ENCODE measurements around the gene NES.

Gene NES

DNA sequence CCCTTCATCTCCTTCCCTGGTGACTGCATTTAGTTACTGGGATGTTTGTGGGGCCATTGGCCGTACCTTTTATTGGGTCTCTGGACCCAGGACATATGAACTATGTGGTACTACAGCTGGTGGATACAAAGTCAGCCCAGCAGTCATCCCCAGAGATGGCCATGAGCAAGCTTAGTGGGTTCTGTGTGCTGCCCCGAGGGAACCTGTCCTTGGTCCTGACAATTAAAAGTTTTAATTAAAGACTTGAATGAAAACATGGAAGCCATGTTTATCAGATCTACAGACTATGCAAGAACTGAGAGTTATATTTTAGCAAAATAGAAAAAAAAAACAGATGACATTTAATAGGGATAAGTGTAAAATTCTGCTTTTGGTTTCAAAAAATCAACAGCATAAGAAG lies 2.8 kb upstream of the NES start:
- no peak for DNase-seq (ENCODE audit: low spot score)

DNA sequence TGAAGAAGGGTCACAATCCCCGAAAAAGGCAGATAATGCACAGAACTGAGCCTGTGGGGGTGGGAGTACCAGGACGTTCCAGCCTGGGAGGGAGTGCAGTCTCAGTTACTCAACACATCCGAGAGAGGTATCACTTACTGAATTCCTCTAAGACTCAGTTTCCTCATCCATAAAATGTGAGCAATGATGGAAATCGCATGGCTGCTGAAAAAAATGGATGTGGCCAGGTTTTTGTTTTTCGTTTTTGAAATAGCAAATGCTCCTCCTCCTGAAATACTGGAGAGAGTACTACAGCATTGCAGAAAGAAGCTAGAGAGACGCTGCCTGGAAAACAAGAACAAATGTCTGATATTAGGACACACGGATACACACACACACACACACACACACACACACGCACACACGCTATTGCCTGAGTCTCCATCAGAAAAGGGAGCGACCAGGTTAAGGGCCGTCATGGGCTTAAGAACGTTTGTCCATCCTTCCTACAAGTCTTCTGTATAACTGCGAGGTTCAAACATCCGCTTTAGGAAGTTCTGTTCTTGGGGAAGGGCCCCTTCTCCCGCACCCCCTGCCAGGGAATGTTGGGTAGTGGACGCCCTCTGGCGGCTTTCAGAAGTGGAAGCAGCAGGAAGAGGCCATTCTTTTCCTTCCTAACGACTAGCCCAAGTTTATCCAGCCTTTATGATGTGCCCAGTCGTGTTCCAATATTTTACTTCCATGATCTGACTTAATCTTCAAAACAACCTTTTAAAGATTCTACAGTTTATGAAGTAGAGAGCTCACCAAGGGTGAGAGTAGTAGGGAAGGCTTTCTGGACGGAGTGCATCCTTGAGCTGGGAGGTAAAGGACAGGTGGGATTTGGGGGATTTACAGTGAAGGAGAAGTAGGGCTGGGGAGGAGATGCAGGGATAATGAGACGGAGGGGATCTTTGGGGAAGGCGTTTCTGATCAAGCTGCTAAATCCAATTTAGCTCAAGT lies 699 bp upstream of the NES start:
- DNase-seq (ENCODE audit: low spot score) = peak; percentile 82

DNA sequence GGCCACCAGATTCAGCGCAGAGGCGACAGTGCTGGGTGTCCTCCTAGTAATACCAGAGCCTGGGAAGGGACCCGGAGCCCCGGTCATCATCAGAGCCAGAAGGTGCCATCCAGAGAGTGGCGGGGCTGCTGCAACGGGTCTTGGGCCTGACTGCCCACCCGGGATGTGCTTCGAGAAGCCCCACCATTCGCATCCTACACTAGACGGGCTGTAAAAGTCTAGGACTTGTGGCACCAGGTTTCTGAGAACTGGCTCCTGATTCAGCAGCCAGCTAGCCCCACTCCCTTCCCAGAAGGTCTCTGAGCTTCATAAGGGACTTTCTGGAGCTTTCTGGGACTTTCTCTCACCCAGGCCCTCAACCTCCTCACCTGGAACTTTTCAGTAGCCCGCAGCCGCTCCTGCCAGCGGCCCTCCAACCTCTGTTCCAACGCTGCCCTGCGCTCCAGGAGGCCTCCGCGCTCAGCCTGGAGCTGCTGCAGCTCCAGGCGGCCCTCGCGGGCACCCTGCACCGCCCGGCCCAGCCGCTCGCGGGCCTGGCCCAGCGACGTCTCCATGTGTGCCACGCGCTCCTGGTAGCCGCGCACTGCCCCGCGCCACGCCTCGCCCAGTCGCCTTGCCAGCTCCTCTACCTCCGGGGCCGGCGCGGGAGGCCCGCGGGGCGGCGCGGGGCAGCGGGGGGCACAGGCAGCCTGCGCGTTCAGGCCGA lies 940 bp downstream of the NES start:
- DNase-seq (ENCODE audit: low spot score) = no peak

DNA sequence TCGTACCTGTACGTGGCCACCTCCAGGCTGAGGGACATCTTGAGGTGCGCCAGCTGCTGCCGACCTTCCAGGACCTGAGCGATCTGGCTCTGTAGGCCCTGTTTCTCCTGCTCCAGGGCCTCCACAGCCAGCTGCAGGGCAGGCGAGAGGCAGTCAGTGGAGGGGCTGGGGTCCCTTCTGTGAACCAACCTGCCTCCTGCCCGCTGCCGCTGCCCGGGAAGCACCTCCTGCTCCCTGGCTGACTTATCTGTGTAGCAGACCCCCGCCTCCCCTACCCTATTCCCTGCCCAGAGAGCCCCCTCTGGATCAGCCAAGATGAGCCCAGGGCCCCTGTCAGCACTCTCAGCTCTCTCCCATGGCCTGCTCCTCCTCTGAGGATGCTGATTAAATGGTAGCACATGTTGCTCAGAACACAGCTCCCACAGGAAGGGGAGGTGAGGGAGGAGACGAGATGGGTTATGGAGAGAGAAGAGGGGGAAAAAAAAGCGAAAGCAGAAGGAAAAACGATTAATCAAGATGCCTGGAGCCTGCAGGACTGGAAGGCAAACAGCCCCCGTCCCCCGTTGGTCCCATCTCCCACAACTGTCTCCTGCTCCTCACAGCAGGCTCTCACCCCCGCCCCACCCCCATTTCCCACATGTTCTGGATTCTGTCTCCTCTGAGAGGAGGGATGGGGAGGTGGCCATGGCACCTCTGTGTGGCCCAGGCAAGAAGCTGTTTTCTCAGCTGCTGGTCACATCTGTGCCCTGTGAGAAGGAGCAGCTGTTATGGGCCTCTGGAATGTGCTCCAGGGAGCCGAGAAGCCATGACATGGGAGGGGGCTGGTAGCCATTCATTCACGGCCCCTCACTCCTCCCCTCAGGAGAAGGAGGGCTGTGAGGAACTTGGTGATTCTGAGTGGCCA lies 1.7 kb downstream of the NES start:
- peak; percentile 73 for DNase-seq (ENCODE audit: low spot score)

DNA sequence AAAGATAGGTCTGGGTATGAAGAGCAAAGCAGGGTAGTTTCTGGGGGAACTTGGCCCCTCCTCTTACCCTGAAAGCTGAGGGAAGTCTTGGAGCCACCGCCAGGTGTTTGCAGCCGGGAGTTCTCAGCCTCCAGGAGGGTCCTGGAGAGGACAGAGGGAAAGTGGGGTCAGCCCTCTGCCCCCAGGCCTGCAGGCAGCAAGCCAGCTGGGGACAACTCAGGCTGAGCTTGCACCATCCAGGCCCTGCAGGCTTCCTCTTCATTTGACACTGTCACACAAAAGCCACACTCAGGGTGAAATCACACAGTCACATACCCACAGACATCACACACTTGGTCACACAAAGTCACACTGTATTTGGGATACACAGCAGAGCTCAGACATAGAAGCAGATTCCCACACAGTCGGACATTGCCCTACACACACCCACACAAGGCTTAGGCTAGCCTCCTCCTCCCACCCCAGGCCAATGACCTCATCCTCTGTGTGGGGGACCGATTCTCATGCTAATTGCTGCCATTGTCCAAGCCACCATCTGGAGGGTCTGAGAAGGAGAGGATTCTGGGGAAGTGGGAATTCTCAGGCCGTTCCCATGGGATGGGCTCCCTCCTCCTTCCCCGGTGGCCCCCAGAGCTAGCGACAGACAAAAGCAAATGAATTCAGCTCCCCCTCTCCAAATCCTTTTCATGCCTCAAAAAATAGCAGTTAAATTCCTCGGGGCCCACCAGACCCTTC lies 3.7 kb downstream of the NES start:
- peak; percentile 95 for DNase-seq (ENCODE audit: low spot score)

DNA sequence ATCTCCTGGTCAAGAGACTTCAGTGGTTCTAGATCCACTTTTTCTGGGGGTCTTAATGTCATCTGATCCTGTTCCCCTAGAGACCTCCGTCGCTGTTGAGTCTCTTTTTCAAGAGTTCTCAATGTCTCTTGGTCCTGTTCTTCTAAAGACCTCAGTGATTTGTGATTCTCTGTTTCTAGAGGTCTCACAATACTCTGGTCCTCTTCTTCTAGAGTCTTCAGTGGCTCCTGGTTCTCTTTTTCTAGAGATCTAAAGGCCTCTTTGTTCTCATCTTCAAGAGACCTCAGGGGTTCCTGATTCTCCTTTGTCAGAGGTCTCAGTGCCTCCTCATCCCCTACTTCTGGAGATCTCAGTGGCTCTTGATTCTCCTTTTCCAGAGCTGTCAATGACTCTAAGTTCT lies 5.4 kb downstream of the NES start:
- no peak for DNase-seq (ENCODE audit: low spot score)

DNA sequence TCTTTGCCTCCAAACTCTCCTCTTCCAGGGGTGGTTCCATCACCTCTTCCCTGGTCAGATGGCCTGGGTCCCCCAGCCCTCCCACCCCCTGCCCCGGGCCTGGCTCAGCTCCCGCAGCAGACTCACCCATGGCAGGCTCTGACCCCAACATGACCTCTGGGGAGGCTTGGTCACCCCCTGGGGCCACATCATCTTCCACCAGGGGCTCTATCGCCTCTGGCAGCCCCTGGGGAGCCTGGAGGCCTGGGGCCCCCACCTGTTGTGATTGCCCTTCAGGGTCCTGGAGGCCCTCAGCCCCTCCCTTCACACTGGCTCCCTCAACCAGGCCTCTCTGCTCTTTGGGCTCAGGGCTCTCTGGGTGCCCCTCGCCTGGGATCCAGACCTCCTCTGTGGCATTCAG lies 6.4 kb downstream of the NES start:
- no peak for DNase-seq (ENCODE audit: low spot score)

DNA sequence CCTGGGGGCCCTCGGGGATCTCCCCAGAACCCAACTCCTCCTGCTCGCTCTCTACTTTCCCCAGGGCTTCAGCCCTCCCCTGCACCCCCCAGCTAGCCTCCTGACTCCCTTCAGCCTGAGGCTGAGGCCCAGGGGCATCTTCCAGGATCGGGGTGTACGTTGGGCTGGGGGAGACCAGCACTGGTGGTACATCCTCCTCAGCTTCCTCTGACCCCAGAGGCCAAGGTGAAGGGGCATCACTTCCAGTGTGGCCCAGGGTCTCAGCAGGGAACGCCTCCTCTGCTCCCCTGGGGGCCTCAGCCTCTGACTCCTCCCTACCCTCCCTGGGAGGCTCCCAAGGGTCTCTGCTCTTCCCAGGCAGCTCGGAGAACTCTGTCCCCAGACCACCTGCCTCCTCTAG lies 6.8 kb downstream of the NES start:
- DNase-seq (ENCODE audit: low spot score) = no peak

DNA sequence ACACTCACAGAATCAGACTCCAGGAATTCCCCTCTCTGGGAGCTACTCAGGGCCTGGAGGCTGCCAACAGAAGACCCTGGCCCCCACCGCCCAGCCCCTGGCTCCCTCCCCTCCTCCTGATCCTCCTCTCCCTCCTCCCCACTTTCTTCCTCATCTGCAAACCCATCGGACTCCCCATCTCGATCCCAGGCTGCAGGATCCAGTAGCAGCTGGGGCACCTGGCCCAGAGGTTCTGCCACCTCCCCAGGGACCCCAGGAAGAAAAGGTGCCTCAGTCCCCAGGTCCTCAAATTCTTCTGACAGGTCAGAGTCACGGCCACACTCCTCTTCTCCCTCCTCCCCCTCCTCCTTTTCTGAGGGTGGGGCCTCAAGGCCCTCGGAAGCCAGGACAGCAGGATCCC lies 7.4 kb downstream of the NES start:
- no peak for DNase-seq (ENCODE audit: low spot score)

DNA sequence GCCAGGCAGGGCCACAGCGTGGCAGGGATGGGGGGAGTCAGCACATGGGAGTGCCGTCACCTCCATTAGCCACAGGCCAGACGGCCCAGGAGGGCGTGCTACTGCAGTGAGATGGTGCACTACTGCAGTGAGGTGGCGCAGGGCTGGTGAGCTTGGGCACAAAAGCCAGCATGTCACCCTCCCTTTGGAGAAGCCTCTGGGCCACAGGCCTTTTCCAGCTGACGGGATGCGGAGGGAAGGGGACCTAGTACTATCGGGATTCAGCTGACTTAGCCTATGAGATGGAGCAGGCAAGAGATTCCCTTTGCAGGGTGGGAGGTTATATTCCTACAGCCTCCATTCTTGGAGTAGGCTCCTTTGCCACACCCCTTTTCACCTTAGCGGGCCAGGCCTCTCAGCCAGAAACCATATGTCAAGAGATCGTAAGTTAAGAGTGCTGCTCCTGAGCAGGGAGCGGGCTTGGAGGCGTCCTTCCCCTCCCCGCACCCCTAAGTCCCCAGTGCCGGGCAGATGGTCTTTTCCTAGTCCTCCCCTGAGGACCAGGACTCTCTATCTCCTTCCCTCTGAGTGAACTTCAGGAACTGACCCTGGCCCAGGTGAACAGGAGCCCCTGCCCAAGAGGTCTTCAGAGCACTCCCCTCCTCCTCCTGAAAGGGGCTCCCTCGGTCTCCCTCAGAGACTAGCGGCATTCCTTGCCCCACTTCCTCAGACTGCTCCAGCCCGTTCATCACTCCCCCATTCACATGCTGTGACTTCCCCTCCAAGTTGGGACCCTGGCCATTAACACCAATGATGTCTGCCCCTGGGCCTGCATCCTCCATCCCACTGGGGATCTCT lies 8.2 kb downstream of the NES start:
- no peak for DNase-seq (ENCODE audit: low spot score)

DNA sequence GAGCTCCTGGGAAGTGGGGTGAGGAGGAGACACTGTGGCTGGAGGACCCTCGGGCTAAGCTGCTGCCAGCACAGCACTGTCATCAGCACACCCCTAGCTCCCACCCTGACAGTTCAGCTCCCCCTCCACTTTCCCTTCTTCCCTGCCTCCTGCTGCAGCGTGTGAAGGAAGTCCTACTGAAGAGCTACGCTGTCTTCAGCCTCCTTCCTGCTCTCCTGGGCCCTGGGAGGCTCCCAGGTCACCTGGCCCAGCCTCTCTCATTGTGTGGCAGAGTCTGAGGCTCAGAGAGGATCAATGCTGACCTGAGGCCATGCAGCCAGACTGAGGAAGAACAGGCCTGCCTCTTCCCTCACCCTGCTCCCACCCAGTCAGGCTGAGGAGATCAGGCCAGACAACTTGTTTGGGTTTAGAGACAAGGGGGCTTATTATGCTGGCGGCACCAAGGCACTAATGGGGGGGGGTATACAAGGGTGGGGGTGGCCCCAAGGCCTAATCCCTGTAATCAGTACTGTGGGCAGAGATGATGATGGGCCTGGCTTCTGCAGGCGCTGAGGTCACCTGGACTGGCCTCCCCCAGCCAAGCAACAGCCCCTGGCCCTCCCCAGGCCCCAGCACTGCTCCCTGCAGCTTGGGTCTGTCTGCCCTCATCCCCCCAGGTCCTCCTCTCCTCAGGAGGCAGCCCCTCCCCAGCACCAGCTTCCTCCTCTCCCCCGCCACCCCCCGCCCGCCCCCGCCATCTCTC lies 9.1 kb downstream of the NES start:
- DNase-seq (ENCODE audit: low spot score) = no peak

DNA sequence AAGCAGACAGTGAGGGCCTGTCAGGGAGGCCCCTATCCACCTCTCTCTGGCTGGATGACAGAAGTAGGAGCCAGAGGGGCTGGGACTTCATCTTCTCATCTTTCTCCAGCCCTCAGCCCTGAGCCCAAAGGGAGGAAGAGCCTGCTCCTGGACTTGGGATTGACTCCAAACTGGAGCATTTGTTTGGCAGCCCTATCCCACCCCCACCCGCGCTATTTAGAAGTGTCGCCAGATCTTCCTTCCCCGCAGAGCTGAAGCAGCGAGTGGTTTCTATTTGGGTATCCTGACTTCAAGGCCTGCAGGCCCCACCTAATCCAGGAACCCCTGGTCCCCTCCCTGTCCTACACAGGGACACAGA lies 9.6 kb downstream of the NES start:
- DNase-seq (ENCODE audit: low spot score) = no peak

DNA sequence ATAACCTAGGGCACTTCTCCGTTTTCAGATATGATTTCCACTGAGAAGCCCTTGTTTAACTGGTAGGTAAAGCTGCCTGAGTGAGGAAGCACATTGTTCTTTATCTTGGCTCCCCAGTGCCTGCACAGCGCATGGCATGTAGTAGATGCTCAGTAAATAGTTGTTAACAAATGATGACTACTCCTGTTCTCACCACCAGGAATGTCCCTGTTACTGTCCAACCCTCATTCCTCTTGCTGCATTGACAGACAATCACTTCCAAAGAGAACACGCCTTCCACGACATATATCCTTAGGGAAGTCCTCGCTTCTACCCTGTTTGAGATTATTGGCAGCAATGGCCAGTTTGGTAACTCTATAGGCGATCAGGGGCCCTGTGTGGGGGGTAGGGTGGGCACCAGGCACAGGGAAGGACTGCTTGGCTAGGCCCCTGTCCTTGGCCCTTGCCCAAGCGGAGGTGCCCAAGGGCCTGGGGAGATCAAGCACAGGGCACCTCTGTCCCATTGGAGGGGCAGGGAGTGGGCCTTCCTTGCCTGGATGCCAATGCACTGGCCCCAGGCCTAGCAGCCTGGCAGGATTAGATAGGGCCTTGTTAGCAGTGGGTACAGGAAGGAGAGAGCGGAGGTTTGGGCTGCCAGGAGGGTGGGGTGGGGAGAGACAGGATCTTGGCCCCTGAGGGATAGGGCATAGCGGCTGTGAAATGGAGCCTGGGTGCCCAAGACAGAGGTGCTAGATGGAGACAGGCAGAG lies 10.2 kb downstream of the NES start:
- no peak for DNase-seq (ENCODE audit: low spot score)

DNA sequence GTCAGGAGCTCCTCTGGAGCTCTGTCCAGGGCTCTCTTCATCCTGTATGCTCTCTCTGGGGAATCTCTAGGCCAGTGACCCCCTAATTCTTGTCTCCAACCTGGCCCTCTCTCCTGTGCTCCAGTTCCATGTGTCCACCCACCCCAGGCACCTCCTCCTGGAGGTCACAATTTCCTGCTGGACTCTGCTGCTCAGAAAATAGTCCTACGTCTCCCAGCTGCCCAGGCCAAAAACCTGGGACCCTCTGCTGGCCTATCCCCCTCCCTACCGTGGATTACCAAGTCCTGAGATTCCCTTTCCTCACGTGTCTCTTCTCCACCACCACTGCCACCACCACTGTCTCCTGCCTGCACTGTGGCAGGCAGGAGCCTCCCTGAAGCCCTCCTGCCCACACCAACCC lies 11.7 kb downstream of the NES start:
- no peak for DNase-seq (ENCODE audit: low spot score)

DNA sequence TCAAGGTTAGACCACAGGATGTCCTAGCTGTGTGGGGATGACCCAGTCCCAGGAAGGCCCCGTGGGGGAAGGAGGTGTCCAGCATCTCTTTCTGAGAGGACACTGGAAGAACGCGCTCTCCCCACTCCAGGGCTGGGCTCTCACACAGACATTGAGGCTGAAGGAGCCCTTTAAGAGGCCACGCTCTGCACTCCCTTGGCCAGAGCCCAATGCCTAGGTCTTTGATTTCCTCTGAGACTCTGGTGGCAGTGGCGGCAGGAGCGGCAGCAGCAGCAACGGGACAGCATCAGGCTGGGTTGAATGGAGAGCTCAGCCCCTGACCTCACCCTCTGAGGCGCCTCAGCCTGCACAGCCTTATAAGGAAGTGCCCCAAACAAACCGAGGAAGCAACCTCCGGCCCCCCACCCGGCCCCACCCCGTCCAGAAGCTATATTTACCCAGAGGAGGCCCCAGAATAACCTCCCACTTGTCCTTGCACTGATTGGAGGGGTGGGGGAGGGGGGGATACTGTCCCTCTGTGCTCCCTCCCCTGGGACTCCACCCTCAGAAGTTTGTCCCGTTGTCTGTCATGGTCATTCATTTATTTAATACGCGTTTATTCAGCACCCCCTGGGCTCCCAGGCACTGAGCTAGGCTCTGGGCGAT lies 12.3 kb downstream of the NES start:
- no peak for DNase-seq (ENCODE audit: low spot score)

DNA sequence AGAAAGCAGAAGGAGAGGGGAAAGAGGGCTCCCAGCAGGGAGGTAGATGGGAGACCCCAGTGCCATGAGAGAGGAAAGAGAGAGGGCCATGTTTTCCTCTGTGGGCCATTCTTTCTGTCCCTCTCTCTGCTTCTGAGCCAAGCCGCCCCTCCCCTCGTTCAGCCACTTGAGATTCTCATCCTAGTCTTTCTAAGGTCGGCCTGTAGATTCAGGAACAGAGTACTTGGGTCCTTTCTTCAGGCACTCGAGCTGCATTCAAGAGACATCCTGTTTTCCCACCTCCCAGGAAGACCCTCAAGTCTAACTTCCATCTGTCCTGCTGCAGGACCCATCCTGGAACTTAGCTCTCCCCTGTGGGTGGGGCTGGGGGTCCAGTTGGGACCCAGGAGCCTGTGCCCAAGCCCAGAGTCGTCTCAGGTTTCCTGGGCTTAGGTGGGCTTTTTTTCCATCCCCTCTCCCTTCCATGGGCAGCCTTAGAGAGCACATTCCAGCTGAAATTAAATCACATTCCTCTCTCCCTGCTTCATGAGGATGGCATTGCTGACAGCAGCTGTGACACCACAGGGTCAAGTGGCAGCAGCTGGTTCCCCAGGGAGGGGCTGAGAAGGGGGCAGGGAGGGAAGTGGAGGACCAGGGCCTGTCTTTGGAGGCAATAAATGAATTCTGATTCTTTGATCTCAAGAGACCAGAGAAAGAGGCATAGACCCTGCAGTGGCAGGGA lies 13.0 kb downstream of the NES start:
- no peak for DNase-seq (ENCODE audit: low spot score)

DNA sequence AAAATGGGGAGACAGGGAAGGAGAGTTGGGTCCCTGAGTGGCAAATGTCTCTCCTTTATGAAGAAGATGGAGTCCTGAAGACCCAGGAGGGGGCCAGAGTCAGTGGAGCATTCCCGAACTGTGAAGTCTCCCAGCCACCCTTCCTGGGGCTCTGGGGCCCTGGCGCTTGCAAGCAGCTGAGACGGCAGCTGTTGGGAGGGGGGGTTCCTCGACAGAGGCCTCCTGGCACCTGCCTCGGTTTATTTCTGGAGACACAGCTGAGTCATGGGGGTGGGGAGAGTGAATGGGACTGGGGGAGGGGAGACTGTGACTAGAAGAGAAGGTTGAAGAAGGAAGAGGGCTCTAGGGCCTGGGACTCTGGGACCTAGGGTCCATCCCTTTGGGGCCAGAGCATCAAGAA lies 14.0 kb downstream of the NES start:
- no peak for DNase-seq (ENCODE audit: low spot score)

DNA sequence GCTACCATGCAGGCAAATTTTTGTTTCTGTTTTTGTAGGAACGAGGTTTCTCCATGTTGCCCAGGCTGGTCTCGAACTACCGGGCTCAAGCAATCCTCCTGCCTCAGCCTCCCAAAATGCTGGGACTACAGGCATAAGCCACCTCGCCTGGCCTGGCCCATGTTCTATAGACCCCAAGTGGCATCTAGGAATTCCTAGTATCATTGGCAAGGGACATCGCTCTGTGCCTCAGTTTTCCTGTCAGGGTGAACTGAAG lies 14.5 kb downstream of the NES start:
- DNase-seq (ENCODE audit: low spot score) = no peak

Data from ecto neural progenitor cell (in vitro differentiated cells).